Measurements from ENCODE around the gene C4orf33. TPM values are rescaled to one million over a fixed set of nuclear protein-coding genes. Genes with fewer than 3 reads are reported as not detected.
"Not testable (repeated sequence)": the region's sequence is repeated elsewhere in the genome, so short reads cannot be mapped to it uniquely, and the experiment has no call there.

C4orf33 gene
- total RNA-seq, 1 experiment from 2014 or later, result 2.2 TPM

DNA sequence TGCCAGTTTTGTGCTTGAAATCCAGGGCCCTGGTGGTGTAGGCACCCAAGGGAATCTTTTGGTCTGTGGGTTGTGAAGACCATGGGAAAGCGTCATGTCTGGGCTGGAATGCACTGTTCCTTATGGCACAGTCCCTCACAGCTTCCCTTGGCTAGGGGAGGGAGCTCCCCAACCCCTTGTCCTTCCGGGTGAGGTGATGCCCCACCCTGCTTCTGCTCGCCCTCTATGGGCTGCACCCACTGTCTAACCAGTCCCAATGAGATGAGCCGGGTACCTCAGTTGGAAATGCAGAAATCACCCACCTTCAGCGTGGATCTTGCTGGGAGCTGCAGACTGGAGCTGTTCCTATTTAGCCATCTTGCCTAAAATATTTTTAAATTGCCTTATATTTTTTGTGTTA, 30.7 kb downstream of the C4orf33 start:
- DNase-seq (ENCODE audit: low read depth), result not testable (repeated sequence)

DNA sequence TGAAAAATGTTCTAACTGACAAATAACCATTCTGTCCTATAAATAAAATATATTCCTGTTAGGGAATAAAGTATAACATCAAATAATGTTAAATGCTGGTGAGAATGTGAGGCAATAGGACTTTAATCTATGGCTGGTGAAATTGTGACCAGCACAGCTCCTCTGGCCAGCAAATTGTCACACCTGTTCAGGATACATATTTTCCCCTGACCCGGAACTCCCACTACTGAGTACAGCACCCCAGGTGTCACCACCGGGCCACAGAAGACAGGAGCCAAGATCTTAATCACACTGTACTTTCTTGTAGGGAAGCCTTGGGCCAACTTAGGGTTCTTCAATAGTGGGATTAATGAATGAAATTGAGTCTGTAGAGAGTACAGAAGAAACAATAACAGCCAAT, 33.2 kb downstream of the C4orf33 start:
- no peak for DNase-seq (ENCODE audit: low read depth)

DNA sequence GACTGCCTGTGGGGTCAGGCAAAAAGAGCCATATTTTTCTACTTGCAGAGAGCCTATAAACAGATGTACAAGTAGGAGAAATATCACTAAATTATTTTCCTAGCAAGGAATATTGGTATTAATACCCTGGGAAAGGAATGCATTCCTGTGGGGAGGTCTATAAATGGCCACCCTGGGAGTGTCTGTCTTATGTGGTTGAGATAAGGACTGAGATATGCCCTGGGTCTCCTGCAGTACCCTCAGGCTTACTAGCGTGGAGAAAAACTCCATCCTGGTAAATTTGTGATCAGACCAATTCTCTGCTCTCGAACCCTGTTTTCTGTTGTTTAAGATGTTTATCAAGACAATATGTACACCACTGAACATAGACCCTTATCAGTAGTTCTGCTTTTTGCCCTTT, 35.4 kb downstream of the C4orf33 start:
- DNase-seq (ENCODE audit: low read depth), result no peak

DNA sequence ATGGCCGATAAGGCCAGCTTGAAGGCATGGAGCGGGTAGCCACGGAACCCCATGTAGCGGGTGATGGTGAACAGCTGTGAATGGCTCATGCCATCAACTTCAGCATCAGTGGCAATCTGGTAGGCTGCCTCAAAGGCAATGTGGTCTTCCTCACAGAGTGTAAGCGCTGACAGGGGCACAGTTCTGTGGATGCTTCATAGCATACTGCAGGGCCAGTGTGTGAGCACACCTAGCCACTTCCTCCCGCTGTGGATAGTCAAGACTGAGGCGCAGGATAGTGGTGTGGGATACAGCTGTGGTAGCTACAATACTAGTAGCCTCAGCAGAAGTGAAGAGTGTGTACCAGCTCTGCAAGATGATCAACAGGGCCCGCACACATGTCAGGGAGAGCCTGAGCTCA, 40.5 kb downstream of the C4orf33 start:
- no peak for DNase-seq (ENCODE audit: low read depth)

DNA sequence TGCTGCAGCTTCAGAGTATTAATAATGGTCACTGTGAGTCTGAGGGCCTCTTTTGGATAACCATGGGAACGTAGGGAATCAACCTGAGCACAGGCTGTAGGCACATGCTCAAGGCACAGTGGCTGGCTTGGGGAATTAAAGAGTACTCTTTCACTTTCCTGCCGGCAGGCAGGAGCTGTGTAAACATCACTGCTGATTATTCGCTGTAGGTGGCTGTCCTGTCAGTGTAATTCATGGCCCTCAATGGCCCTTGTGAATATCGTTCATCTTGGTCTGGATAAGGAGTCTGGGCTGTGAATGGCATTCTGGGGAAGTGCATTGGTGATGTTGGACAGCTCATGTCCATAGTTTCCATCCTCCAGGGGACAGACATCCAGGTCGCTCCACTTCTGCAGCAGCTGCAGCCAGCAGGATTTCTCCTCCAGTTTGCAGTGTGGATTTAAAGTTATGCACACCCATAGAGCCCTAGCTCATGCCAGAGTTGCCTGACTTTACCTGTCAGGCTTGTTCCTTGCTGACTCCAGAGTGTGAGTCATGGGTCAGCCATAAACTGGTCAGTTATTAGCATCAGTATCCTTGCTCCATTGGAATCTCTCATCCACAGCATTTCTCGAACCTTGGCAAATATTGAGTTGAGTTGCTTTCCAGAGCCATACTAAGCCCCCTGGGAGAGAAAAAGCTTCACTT, 43.0 kb downstream of the C4orf33 start:
- no peak for DNase-seq (ENCODE audit: low read depth)

DNA sequence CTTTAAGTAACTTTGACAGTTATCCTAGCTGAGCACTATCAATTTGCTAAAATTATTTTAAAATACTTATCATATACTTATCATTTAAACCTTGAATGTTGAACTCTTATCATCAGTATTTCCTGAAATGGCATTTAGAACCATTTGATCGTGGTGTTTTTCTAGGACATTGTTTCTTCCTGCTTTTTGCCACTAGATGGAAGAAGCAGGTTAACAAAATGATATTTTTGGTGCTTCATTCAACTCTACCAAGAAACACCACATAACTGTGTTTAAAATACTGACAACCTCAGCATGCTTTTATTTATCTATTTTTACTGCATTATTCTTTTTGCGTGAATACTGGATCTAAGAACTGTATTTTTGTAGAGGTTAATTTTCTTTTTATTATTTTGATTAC, 44.6 kb downstream of the C4orf33 start:
- DNase-seq (ENCODE audit: low read depth), result no peak

DNA sequence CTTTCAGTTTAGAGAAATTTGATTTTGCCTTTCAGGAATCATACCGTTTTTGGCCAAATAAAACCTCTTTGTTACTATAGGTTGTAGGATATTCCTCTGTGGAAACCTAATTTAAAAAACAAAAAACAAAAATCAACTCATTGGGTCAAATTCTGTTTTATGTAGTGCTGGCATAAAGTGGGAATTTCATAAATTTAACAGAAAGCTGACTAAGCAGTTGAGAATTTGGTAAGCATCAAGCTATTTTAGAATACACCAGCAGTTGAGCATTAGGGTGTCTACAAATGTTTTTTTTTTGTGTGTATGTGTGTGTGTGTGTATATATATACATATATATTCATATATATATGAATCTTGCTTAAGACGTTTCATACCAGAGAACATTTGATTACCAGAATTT, 47.4 kb downstream of the C4orf33 start:
- no peak for DNase-seq (ENCODE audit: low read depth)

DNA sequence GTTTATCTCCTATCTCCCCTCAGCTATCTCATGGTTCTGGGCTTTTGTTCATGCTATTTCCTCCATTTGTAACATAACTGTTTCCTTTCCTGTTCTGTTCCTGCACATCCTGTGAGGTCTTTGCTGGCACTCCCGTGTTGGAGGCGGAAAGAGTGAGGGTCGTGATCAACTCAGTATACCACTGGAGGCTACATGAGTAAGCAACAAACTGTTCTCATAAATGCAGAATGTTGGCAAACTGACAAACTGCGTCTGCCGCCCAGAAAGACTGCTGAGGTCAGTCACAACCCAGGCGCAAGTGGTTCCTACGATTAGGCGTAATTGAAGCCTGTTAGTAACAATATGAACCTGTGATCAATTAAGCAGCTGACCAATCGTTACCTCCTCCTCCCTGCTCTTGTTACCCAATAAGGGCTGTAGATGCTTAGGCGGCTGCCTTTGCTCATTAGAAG, 48.8 kb downstream of the C4orf33 start:
- no peak for DNase-seq (ENCODE audit: low read depth)

DNA sequence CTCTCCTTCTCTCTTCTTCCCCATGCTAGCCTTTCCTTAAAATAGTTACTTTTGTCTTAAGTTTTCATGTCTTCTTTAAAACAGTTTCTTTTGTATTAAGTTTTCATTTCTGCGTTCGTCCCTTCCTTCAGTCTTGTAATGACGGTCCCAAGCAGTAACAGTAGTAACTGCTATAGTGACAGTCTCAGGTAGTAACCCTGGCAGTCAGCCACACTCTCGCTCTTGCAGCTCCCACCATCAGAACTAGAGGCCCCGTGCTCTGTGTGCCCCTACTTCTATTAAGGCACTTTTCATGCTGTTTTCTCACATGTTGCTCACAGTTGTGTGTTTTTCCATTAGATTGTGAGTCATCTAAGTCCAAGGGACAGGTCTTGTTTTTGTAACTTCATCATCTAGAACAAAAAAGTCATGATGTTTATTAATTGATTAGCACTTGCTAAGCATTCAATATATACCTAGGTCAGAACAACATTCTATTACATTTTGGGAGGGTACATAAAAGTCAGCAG, 49.3 kb downstream of the C4orf33 start:
- DNase-seq (ENCODE audit: low read depth), result no peak

DNA sequence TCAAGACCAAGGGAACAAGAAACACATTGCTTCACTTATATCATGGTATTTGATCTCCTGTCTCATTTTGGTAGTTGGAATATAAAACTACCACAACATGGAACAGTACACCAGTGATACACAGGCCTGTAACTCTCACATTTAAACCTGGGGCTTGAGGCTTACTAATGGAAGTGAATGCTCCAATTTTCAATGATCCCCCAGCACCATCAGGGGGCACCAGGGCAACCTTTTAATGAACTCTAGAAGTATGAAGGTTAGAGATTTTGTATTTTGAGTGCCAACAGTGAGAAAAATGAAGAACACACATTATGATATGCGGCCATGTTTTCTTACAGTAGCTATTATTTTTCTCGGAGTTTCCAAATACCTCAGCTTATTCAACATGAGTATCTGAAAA, 50.7 kb downstream of the C4orf33 start:
- DNase-seq (ENCODE audit: low read depth), result no peak

DNA sequence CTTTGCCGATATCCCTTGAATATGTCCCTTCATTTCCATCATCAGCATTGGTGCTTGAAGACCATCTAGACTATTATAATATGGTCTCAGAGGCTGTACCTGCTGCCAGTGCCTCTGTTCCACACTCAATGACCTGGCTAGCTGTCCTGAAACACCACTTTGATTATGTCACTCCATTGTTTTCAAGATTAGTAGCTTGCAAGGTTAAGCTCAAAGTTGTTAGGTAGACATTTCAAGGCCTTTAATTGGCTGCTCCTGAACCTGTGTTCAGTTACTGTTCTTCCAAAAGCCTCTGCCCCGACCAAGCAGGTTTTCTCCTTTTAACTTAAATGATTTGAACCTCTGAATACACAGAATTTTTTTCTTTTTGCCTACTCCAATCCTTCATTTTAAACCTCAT, 52.9 kb downstream of the C4orf33 start:
- DNase-seq (ENCODE audit: low read depth), result no peak

DNA sequence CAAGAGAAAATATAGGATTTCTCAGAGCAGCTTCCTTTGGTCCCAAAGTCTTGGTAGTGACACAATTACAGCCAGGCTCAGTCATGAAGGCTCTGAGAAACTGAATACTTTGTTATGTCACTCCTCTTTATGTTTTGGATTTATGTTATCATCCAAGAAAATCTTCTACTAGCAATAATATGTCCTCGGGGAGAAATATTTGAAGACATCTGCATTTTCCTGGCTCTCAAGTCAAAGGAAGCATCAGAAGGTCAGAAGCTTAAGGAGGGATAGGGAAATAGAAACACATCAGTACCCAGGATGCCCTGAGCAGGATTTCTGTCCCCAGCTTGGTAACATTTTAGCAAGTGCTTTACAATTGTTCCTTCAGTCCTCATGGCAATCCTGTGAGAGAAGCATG, 54.0 kb downstream of the C4orf33 start:
- DNase-seq (ENCODE audit: low read depth), result no peak

DNA sequence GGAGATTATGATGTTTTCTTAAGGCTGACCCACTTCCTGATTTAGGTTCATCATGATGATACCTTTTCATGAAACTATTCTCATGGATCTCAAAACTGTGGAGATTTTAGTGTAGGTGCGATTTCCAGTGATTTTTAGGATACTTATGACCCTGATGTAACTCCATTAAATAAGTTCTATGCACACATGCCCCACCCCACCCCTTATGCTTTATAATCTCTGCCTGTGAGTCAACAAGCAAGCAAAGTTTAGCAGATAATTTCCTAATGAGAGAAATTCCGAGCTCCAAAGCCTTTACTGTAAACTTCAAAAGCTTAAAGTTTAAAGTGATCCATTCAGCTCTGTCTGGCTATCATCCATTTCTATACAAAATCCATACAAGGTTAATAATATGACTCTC, 56.4 kb downstream of the C4orf33 start:
- DNase-seq (ENCODE audit: low read depth), result no peak

DNA sequence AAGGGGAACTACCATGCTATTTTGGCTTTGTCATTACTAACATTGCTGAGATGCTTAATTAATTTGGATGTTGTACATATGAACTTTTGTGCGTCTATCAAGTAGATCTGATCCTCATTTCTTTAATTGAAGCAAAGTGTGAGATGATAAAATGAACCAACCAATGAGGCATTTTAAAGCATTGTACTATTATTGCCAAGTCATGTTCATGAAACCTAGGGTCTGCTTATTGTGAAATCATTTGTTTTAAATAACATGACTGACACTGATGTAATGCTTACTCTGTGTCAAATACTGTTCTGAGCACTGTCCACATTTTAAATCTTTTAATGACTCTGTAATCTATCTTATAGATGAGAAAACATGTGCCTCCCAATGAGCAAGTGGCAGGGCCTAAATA, 57.7 kb downstream of the C4orf33 start:
- no peak for DNase-seq (ENCODE audit: low read depth)

DNA sequence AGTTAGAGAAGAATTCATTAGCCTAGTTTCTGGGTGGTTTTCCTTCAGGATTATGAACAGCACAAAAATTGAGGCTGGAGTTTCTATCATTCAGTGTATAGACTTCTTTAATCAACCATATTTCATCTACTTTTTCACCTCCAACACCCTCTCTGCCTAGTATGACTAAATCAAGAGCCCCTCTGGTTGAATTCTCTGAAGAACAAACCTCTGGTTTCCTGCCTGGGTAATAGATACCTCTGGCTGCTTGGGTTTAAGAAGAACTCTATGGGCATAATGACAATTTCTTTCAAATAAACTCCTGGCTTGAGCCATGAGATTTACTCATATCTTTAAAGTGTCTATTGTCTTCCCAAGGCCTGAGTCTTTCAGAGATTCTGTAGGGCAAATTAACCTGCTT, 66.5 kb downstream of the C4orf33 start:
- DNase-seq (ENCODE audit: low read depth), result no peak

DNA sequence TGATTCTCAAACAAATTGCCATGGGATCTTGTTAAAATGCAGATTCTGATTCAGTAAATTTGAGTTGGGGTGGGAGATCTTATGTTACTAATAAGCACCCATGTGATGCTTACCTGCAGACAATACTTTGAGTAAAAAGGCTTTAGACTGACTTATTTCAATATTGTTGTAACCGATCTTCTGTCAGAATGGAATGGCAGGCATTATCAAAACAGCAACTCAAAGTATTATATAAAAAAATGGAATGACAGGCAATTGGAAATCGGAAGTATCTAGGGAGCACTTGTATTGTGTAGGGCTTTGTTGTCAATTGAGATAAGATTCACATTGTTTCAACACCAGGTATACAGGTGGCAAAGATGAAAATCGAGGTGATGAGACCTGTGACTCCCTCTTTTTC, 67.5 kb downstream of the C4orf33 start:
- no peak for DNase-seq (ENCODE audit: low read depth)

DNA sequence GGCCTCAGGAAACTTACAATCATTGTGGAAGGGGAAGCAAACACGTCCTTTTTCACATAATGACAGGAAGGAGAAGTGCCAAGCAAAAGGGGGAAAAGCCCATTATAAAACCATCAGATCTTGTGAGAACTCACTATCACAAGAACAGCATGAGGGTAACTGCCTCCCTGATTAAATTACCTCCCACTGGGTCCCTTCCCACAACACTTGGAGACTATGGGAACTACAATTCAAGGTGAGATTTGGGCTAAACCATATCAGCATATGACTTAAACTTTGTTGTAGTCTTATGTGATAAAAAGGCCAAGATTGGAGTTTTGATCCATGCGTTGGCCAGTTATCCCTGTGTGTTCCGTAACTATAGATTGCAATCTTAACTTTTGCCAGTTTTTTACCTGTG, 68.3 kb downstream of the C4orf33 start:
- DNase-seq (ENCODE audit: low read depth), result no peak

Other genes with a start within 250 kb of the C4orf33 start
- gene SCLT1, start 2.6 kb upstream of the C4orf33 start, total RNA-seq (2014; rRNA removed; shearing (Covaris generic)), result 9.9 and 10.3 TPM in 2 replicates